Endothelial cell of umbilical vein (primary cell): ENCODE measurements around the gene ADARB2. TPM values are rescaled to one million over a fixed set of nuclear protein-coding genes. Genes with fewer than 3 reads are reported as not detected.

Experiments used
- BruUV-seq: library from RNA; stranded (reverse); fragments of 400-500 nt; replicated peaks from 2 replicates; lab custom pipeline; 2021; lab: Mats Ljungman, UMichigan
- CTCF ChIA-PET: fragments of 300-600, 350-600 bp; sonication (Branson Sonifier 250); formaldehyde crosslinking; loops from one replicate; lab custom pipeline; 2021; ENCODE audit warnings: antibody characterized with exemption, inconsistent platforms; lab: Charles Lee
- POLR2A ChIA-PET: fragments of 300-600, 350-600 bp; sonication (Branson Sonifier 250); formaldehyde crosslinking; loops from one replicate; lab custom pipeline; 2021; ENCODE audit warnings: antibody characterized with exemption, inconsistent platforms; lab: Charles Lee
- DNase-seq: peaks from one replicate; pipeline ENCODE4 v3.0.0-alpha.2; 2011; ENCODE audit warnings: low read depth, low spot score
- FAIRE-seq: peaks from 2 replicates; lab custom pipeline; 2011; peaks lifted over from hg19 to GRCh38; lab: Jason Lieb, UNC
- H2AFZ ChIP-seq: 2 replicates; pipeline ENCODE4 v1.6.0; 2012; ENCODE audit warnings: low read depth, low read length, control low read depth, inconsistent platforms
- H3K27ac ChIP-seq: 2 replicates; pipeline ENCODE4 v1.5.1; 2011; ENCODE audit warnings: low read depth, mild to moderate bottlenecking, control low read depth, low read length, moderate library complexity; ENCODE audit not compliant: insufficient read depth
- H3K27me3 ChIP-seq, 2 experiments: 2 replicates each; pipeline versions ENCODE4 v1.6.0 to v1.6.1; 2011; ENCODE audit warnings: low read length in 2 of 2, mixed read lengths in 1 of 2; ENCODE audit not compliant: control insufficient read depth in 2 of 2, insufficient read depth in 2 of 2
- H3K36me3 ChIP-seq, 2 experiments: 2 replicates in 1 of 2; 3 replicates in 1 of 2; pipeline ENCODE4 v1.5.1; 2011; ENCODE audit warnings: low read length in 2 of 2, mild to moderate bottlenecking in 1 of 2, moderate library complexity in 1 of 2; ENCODE audit not compliant: control insufficient read depth in 2 of 2, insufficient read depth in 2 of 2; ENCODE audit errors: extremely low read depth in 1 of 2
- H3K4me1 ChIP-seq: 3 replicates; pipeline ENCODE4 v1.5.1; 2011; ENCODE audit warnings: mild to moderate bottlenecking, low read length; ENCODE audit not compliant: control insufficient read depth, insufficient read depth; ENCODE audit errors: extremely low read depth
- H3K4me2 ChIP-seq: 2 replicates; pipeline ENCODE4 v1.6.1; 2011; ENCODE audit warnings: low read length, control low read depth, mixed read lengths; ENCODE audit not compliant: insufficient read depth
- H3K4me3 ChIP-seq, 3 experiments: fragments of 200-600 bp in 1 of 3; sonication (generic), shearing (Covaris generic) in 1 of 3; replicated peaks in 1 of 3; 2 replicates each; pipeline ENCODE4 v1.5.1; 2011 to 2016; ENCODE audit warnings: control low read depth in 3 of 3, low read length in 3 of 3, mild to moderate bottlenecking in 2 of 3, inconsistent platforms in 1 of 3, low read depth in 1 of 3, moderate library complexity in 1 of 3; ENCODE audit not compliant: insufficient read depth in 1 of 3
- H3K79me2 ChIP-seq: 2 replicates; pipeline ENCODE4 v1.6.0; 2012; ENCODE audit warnings: low read length, inconsistent platforms; ENCODE audit not compliant: control insufficient read depth, insufficient read depth
- H3K9ac ChIP-seq: replicated peaks from 2 replicates; pipeline ENCODE3; 2011; ENCODE audit warnings: low read length, control low read depth; ENCODE audit not compliant: insufficient read depth; ENCODE audit errors: extremely low read depth
- H3K9me1 ChIP-seq: replicated peaks from 3 replicates; pipeline ENCODE4 v1.6.0; 2011; ENCODE audit warnings: mild to moderate bottlenecking, low read length; ENCODE audit not compliant: control insufficient read depth, insufficient read depth; ENCODE audit errors: extremely low read depth
- H3K9me3 ChIP-seq: replicated peaks from 2 replicates; pipeline ENCODE4 v1.5.1; 2012; ENCODE audit warnings: low read length, inconsistent platforms; ENCODE audit not compliant: control insufficient read depth, insufficient read depth
- H4K20me1 ChIP-seq: replicated peaks from 2 replicates; pipeline ENCODE3; 2011; ENCODE audit warnings: mild to moderate bottlenecking, low read length; ENCODE audit not compliant: control insufficient read depth, insufficient read depth; ENCODE audit errors: extremely low read depth
- CTCF ChIP-seq, 2 donors: IDR thresholded peaks; 1 replicate in 1 of 2; 2 replicates in 1 of 2; pipeline ENCODE4 v1.5.1; 2011; ENCODE audit warnings: low read length in 2 of 2, mild to moderate bottlenecking in 2 of 2, moderate library complexity in 2 of 2, control low read depth in 1 of 2, inconsistent platforms in 1 of 2, low read depth in 1 of 2; ENCODE audit not compliant: insufficient read depth in 1 of 2; ENCODE audit errors: extremely low read depth in 1 of 2
- EZH2 ChIP-seq: IDR thresholded peaks from 2 replicates; pipeline ENCODE4 v1.6.1; 2012; ENCODE audit warnings: borderline replicate concordance, low read depth, mild to moderate bottlenecking, moderate library complexity, low read length, inconsistent platforms; ENCODE audit not compliant: severe bottlenecking
- FOS ChIP-seq: IDR thresholded peaks from 2 replicates; pipeline ENCODE4 v1.6.1; 2011; ENCODE audit warnings: mild to moderate bottlenecking, low read length, moderate library complexity, borderline replicate concordance; ENCODE audit not compliant: insufficient read depth
- GATA2 ChIP-seq: IDR thresholded peaks from 2 replicates; pipeline ENCODE4 v1.7.0; 2011; ENCODE audit warnings: low read depth, mild to moderate bottlenecking, moderate library complexity, mixed read lengths, low read length; ENCODE audit not compliant: insufficient read length, insufficient read depth
- JUN ChIP-seq: IDR thresholded peaks from 2 replicates; pipeline ENCODE4 v1.6.1; 2011; ENCODE audit warnings: borderline replicate concordance, low read depth; ENCODE audit not compliant: insufficient read length, insufficient read depth
- dilution Hi-C: fragments of 300-500 bp; cut with MboI; formaldehyde crosslinking; loops from one replicate; pipeline ENCODE4 v1.15.0; 2019; ENCODE audit warnings: low sequenced_read_pairs; ENCODE audit not compliant: extremely low pct_ligation_motif_present
- intact Hi-C: fragments of 100-400 bp; cut with micrococcal nuclease; formaldehyde crosslinking; loops from one replicate; pipeline ENCODE4 v1.10.0; 2022
- polyA plus RNA-seq, 4 experiments: library from polyadenylated mRNA; depleted of rRNA in 3 of 4; stranded (reverse) in 3 of 4; unstranded in 1 of 4; fragments of >200 nt; gene quantifications; 2 replicates each; pipeline versions ENCODE4 v1.2.1 to v1.2.3, GENCODE V29; 2011 to 2012; ENCODE audit warnings: missing spikeins in 1 of 4
- total RNA-seq: library from RNA; stranded (reverse); gene quantifications from 2 replicates; pipeline ENCODE4 v1.2.3, GENCODE V29; 2021

The ADARB2 gene
- total and polyA plus RNA-seq, 2 donors (not counting 3 experiments of a cell fraction or from before 2014, with no cell fraction given) = not detected

GRCh38 chr10:1582739-1583138 lies 154.6 kb downstream of the ADARB2 start:
- no peaks in the 10 kb centered on the region for H3K36me3 ChIP-seq
- no TSS peak for BruUV-seq
- dilution Hi-C loops = no loop called here
- no peak overlapping the region for H2AFZ ChIP-seq
- no peaks in the 10 kb centered on the region for H3K9me1 ChIP-seq
- no peak for DNase-seq
- no peak overlapping the region for H3K27ac ChIP-seq
- no peak for TF ChIP-seq JUN
- intact Hi-C loops = no loop called here
- H4K20me1 ChIP-seq = no peaks in the 10 kb centered on the region
- no peaks in the 10 kb centered on the region for H3K4me1 ChIP-seq
- H3K9me3 ChIP-seq = no peaks in the 10 kb centered on the region
- no peaks in the 10 kb centered on the region for H3K27me3 ChIP-seq
- POLR2A ChIA-PET = no interaction called here
- H3K4me2 ChIP-seq = no peak overlapping the region
- H3K79me2 ChIP-seq = no peaks in the 10 kb centered on the region
- H3K4me3 ChIP-seq = no peak overlapping the region
- CTCF ChIA-PET = no interaction called here
- FAIRE-seq = no peak
- H3K9ac ChIP-seq = no peak overlapping the region

GRCh38 chr10:1581189-1581588 lies 156.1 kb downstream of the ADARB2 start:
- H3K27me3 ChIP-seq = no peaks in the 10 kb centered on the region
- ChIA-PET POLR2A (no interaction called here), CTCF (no interaction called here)
- no TSS peak for BruUV-seq
- dilution Hi-C loops = no loop called here
- H2AFZ ChIP-seq = no peak overlapping the region
- H3K4me3 ChIP-seq = no peak overlapping the region
- no peak for TF ChIP-seq EZH2
- no peak for TF ChIP-seq JUN
- TF ChIP-seq FOS = no peak
- TF ChIP-seq GATA2 = no peak
- TF ChIP-seq CTCF (IDR thresholded peaks at IDR 0.05; ENCODE audit: extremely low read depth in 1 of 2, insufficient read depth in 1 of 2, low read depth in 1 of 2, low read length in 2 of 2) = no peak
- H3K27ac ChIP-seq = no peak overlapping the region
- H3K9me1 ChIP-seq = no peaks in the 10 kb centered on the region
- intact Hi-C loops = no loop called here
- no peak overlapping the region for H3K4me2 ChIP-seq
- no peak for FAIRE-seq
- no peaks in the 10 kb centered on the region for H3K36me3 ChIP-seq
- no peaks in the 10 kb centered on the region for H4K20me1 ChIP-seq
- no peaks in the 10 kb centered on the region for H3K4me1 ChIP-seq
- no peak for DNase-seq
- no peak overlapping the region for H3K9ac ChIP-seq
- H3K79me2 ChIP-seq = no peaks in the 10 kb centered on the region
- H3K9me3 ChIP-seq = peaks cover 2% of the 10 kb centered on the region
